Measurements from ENCODE around the gene LRMDA. TPM values are rescaled to one million over a fixed set of nuclear protein-coding genes. Genes with fewer than 3 reads are reported as not detected.

LRMDA gene
- polyA plus RNA-seq, 3 donors, result 39.8 to 59.6 (median 56.4) TPM

- no peak for DNase-seq
- H3K27ac ChIP-seq (ENCODE audit: low read depth in 1 of 2, low read length in 2 of 2), result no peak overlapping the region
- no peaks in the 10 kb centered on the region for H3K27me3 ChIP-seq (ENCODE audit: control insufficient read depth in 2 of 2, insufficient read depth in 2 of 2, low read length in 2 of 2)
- peaks cover 54% of the 10 kb centered on the region for H3K79me2 ChIP-seq (ENCODE audit: insufficient read depth, low read length)
- H3K9ac ChIP-seq (ENCODE audit: insufficient read depth, low read length, poor library complexity, severe bottlenecking), result no peak overlapping the region
- WGBS (ENCODE audit: insufficient coverage), result no CpG with 5 or more reads among the region's 6 CpGs
- no peak overlapping the region for H3K4me3 ChIP-seq (replicated peaks in 1 of 3; ENCODE audit: low read depth in 2 of 3, low read length in 3 of 3)
- H3K9me3 Mint-ChIP-seq, result peaks cover 0 to 2% (median 0%) of the 10 kb centered on the region in 7 donors
- no peak overlapping the region for H2AFZ ChIP-seq (ENCODE audit: insufficient read depth, low read depth, low read length, poor library complexity, severe bottlenecking)
- intact Hi-C loops (cut with micrococcal nuclease), result no loop called here
- peaks cover 0 to 2% (median 0%) of the 10 kb centered on the region in 3 donors for H3K27me3 Mint-ChIP-seq (ENCODE audit: low read depth in 3 of 3)
- H3K36me3 ChIP-seq (replicated peaks in 1 of 2; ENCODE audit: control insufficient read depth in 1 of 2, insufficient read depth in 2 of 2, low read length in 2 of 2), result peaks cover under 1 to 15% of the 10 kb centered on the region in 2 donors
- H3K4me2 ChIP-seq (replicated peaks; ENCODE audit: extremely low read depth, low read length, poor library complexity, severe bottlenecking), result no peak overlapping the region
- H3K9me3 ChIP-seq (replicated peaks in 1 of 2; ENCODE audit: control insufficient read depth in 1 of 2, insufficient read depth in 1 of 2, low read length in 2 of 2), result no peaks in the 10 kb centered on the region
- H3K36me3 Mint-ChIP-seq, result peaks cover 10 to 15% of the 10 kb centered on the region in 2 donors
- H4K20me1 ChIP-seq (ENCODE audit: insufficient read depth, low read length), result peaks cover 3% of the 10 kb centered on the region
- no peak for TF ChIP-seq CTCF (IDR thresholded peaks at IDR 0.05)
- no peak overlapping the region for H3K4me3 Mint-ChIP-seq
- no peaks in the 10 kb centered on the region for H3K4me1 ChIP-seq (ENCODE audit: control insufficient read depth in 1 of 2, insufficient read depth in 2 of 2, low read length in 2 of 2)
- peak overlapping the region in 1 of 7 donors; percentile 31 for H3K27ac Mint-ChIP-seq
- H3K4me1 Mint-ChIP-seq, result peaks cover 4% of the 10 kb centered on the region
These were observed 165.7 kb downstream of the LRMDA start for GRCh38 chr10:75596930-75597620.

- TF ChIP-seq CTCF (IDR thresholded peaks at IDR 0.05), result no peak
- Mint-ChIP-seq H3K36me3 (peaks cover 4 to 8% of the 10 kb centered on the region in 2 donors), H3K4me1 (no peaks in the 10 kb centered on the region), H3K4me3 (no peak overlapping the region), H3K27ac (no peak overlapping the region), H3K9me3 (peaks cover 0 to 2% (median 0%) of the 10 kb centered on the region in 7 donors), H3K27me3 (ENCODE audit: low read depth in 3 of 3) (peaks cover 0 to 2% (median 0%) of the 10 kb centered on the region in 3 donors)
- peaks cover 3% of the 10 kb centered on the region for H4K20me1 ChIP-seq (ENCODE audit: insufficient read depth, low read length)
- intact Hi-C loops (cut with micrococcal nuclease), result no loop called here
- H3K36me3 ChIP-seq (replicated peaks in 1 of 2; ENCODE audit: control insufficient read depth in 1 of 2, insufficient read depth in 2 of 2, low read length in 2 of 2), result peaks cover 0 to 10% of the 10 kb centered on the region in 2 donors
- H3K4me2 ChIP-seq (replicated peaks; ENCODE audit: extremely low read depth, low read length, poor library complexity, severe bottlenecking), result no peak overlapping the region
- no peaks in the 10 kb centered on the region for H3K27me3 ChIP-seq (ENCODE audit: control insufficient read depth in 2 of 2, insufficient read depth in 2 of 2, low read length in 2 of 2)
- no peak overlapping the region for H3K27ac ChIP-seq (ENCODE audit: low read depth in 1 of 2, low read length in 2 of 2)
- no peak overlapping the region for H2AFZ ChIP-seq (ENCODE audit: insufficient read depth, low read depth, low read length, poor library complexity, severe bottlenecking)
- 92% methylated on average over 8 of the region's 15 CpGs for WGBS (ENCODE audit: insufficient coverage)
- H3K9ac ChIP-seq (ENCODE audit: insufficient read depth, low read length, poor library complexity, severe bottlenecking), result no peak overlapping the region
- H3K79me2 ChIP-seq (ENCODE audit: insufficient read depth, low read length), result peaks cover 48% of the 10 kb centered on the region
- no peak overlapping the region for H3K4me3 ChIP-seq (replicated peaks in 1 of 3; ENCODE audit: low read depth in 2 of 3, low read length in 3 of 3)
- H3K4me1 ChIP-seq (ENCODE audit: control insufficient read depth in 1 of 2, insufficient read depth in 2 of 2, low read length in 2 of 2), result no peaks in the 10 kb centered on the region
- DNase-seq, result no peak
- no peaks in the 10 kb centered on the region for H3K9me3 ChIP-seq (replicated peaks in 1 of 2; ENCODE audit: control insufficient read depth in 1 of 2, insufficient read depth in 1 of 2, low read length in 2 of 2)
These were observed 166.5 kb downstream of the LRMDA start for GRCh38 chr10:75597773-75598440.

All from CD14-positive monocyte (primary cell).